Spleen (tissue), 11 donors: ENCODE results near the gene BCL7C. TPM values are rescaled to one million over a fixed set of nuclear protein-coding genes. Genes with fewer than 3 reads are reported as not detected.
A peak's percentile ranks its signal among the peaks of the same experiment; 100 is the strongest.

Source experiments
- DNase-seq: peaks from one replicate; pipeline ENCODE4 v3.0.0-alpha.2; 2020
- H3K27ac ChIP-seq, 8 donors: fragments of 200-600 bp; sonication (generic) in 7 of 8; 1 replicate in 4 of 8; 2 replicates in 4 of 8; pipeline versions ENCODE4 v1.5.0 to v1.8.0; 2016 to 2021; ENCODE audit warnings: inconsistent platforms in 4 of 8, mild to moderate bottlenecking in 4 of 8, moderate library complexity in 1 of 8
- H3K27me3 ChIP-seq, 7 donors: fragments of 200-600 bp; sonication (generic) in 6 of 7; replicated peaks in 1 of 7; 1 replicate in 4 of 7; 2 replicates in 3 of 7; pipeline versions ENCODE4 v1.5.0 to v1.8.0; 2016 to 2021; ENCODE audit warnings: inconsistent platforms in 3 of 7, mild to moderate bottlenecking in 1 of 7
- H3K36me3 ChIP-seq, 6 donors: fragments of 200-600 bp; sonication (generic) in 5 of 6; 1 replicate in 4 of 6; 2 replicates in 2 of 6; pipeline versions ENCODE4 v1.5.0 to v1.8.0; 2016 to 2021; ENCODE audit warnings: inconsistent platforms in 2 of 6
- H3K4me1 ChIP-seq, 6 donors: fragments of 200-600 bp; sonication (generic) in 5 of 6; 1 replicate in 3 of 6; 2 replicates in 3 of 6; pipeline versions ENCODE4 v1.5.0 to v1.8.0; 2016 to 2021; ENCODE audit warnings: inconsistent platforms in 3 of 6
- H3K4me3 ChIP-seq, 8 donors: fragments of 200-600 bp; sonication (generic) in 7 of 8; 1 replicate in 4 of 8; 2 replicates in 4 of 8; pipeline versions ENCODE4 v1.5.0 to v1.8.0; 2016 to 2021; ENCODE audit warnings: inconsistent platforms in 4 of 8, mild to moderate bottlenecking in 4 of 8, moderate library complexity in 2 of 8
- H3K9me3 ChIP-seq, 8 donors: fragments of 200-600 bp; sonication (generic) in 7 of 8; 1 replicate in 4 of 8; 2 replicates in 4 of 8; pipeline versions ENCODE4 v1.5.0 to v1.8.0; 2016 to 2021; ENCODE audit warnings: inconsistent platforms in 4 of 8
- POLR2A ChIP-seq, 3 donors: fragments of 450-650 bp; IDR thresholded peaks; one replicate each; pipeline ENCODE4 v1.5.1; 2017; ENCODE audit warnings: antibody characterized with exemption in 3 of 3, mild to moderate bottlenecking in 1 of 3
- POLR2AphosphoS5 ChIP-seq, 3 donors: sonication (generic); formaldehyde crosslinking; IDR thresholded peaks; one replicate each; pipeline ENCODE4 v1.5.1; 2017; ENCODE audit warnings: antibody characterized with exemption in 3 of 3
- WGBS, 5 donors: extraction: QIAGEN DNeasy Blood & Tissue Kit in 3 of 5; methylation state at CpG; one replicate each; pipeline versions ENCODE4 v1.1.5 to v1.1.7; 2013 to 2018; 5-methylcytosine and 5-hydroxymethylcytosine counted together
- intact Hi-C: fragments of 100-400 bp; cut with DNase I; formaldehyde crosslinking; loops from one replicate; pipeline ENCODE4 v1.15.0; 2023; ENCODE audit warnings: low total_unique reads
- polyA plus RNA-seq, 3 donors: library from polyadenylated mRNA; stranded (reverse); fragments of 200-250 nt; gene quantifications; one replicate each; pipeline ENCODE4 v1.2.1, GENCODE V29; 2013
- total RNA-seq, 7 donors: library from RNA; depleted of rRNA in 3 of 7; stranded (reverse); fragments of >200 nt in 3 of 7; fragmentation: NEBNext Ultra II Directional in 4 of 7; extraction: Animal tissue kit (Norgen Biotek cat#: 25700) in 4 of 7; gene quantifications; one replicate each; pipeline versions ENCODE4 v1.1.0 to v1.2.1, GENCODE V29; 2016 to 2021
- TF ChIP-seq, protein P1 (sequence below), 11 experiments: fragments of 200-600 bp in 7 of 11; fragments of 450-650 bp in 4 of 11; sonication (generic) in 4 of 11; IDR thresholded peaks in 8 of 11; conservative IDR thresholded peaks in 3 of 11; 1 replicate in 7 of 11; 2 replicates in 4 of 11; pipeline versions ENCODE4 v1.4.0 to v1.8.0; 2016 to 2021; ENCODE audit warnings: antibody characterized with exemption in 11 of 11, inconsistent platforms in 4 of 11, mild to moderate bottlenecking in 1 of 11
- donor health status: healthy with polysubstance abuse.
- donor health status: DM: no; HTN: no; CAD: no; lungs with moderate emphysema.
- donor health status: DM: no; HTN: no; CAD: no.
- donor health status: Bipolar disorder and iron deficiency.
- donor health status: healthy.
- donor health status: DM: no; HTN: no; CAD: no.
- donor health status: DM: yes; HTN: yes; CAD: no.

The BCL7C gene
- total and polyA plus RNA-seq, 10 donors = 15.5 to 38.7 (median 22.9) TPM

DNA sequence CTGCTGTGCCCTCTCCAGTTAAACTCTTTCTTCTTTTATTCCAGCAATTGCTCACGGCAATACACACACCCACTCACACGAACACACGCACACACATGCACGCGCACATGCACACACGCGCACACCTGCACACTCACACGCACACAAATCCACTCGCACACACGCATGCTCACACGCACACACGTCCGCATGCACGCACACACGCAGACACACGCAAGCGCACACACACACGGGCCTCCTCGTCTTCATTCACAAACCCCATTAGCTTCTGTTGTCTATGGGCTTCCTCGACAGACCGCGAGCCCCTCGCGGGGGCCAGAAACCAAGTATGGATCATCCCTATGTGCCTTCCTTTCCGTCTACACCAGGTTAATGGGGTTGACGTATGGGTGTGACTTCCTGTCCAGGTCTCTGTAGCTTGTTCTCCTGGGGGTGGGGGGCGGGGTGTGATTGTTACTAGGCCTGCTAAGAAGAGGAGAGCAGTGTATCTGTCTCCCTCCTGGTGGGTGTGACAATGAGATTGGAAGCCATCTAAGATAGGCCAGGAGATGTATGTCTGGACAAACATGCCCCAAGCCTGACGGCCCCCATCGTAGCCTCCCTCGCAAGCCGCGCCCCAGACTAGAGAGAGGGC is 1.9 kb upstream of the BCL7C start:
- no peak for TF ChIP-seq POLR2AphosphoS5 (IDR thresholded peaks at IDR 0.05)
- TF ChIP-seq, protein P1, sequence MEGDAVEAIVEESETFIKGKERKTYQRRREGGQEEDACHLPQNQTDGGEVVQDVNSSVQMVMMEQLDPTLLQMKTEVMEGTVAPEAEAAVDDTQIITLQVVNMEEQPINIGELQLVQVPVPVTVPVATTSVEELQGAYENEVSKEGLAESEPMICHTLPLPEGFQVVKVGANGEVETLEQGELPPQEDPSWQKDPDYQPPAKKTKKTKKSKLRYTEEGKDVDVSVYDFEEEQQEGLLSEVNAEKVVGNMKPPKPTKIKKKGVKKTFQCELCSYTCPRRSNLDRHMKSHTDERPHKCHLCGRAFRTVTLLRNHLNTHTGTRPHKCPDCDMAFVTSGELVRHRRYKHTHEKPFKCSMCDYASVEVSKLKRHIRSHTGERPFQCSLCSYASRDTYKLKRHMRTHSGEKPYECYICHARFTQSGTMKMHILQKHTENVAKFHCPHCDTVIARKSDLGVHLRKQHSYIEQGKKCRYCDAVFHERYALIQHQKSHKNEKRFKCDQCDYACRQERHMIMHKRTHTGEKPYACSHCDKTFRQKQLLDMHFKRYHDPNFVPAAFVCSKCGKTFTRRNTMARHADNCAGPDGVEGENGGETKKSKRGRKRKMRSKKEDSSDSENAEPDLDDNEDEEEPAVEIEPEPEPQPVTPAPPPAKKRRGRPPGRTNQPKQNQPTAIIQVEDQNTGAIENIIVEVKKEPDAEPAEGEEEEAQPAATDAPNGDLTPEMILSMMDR (IDR thresholded peaks at IDR 0.05 in 8 of 11, conservative IDR thresholded peaks at IDR 0.05 in 3 of 11) = no peak
- no peak for TF ChIP-seq POLR2A (IDR thresholded peaks at IDR 0.05)
- DNase-seq = peak; percentile 79
- Histone ChIP-seq H3K27ac (peak overlapping the region; percentile 75 to 95 (median 90)), H3K4me3 (peak overlapping the region in 4 of 8 donors; percentile 36 to 71 (median 47)), H3K27me3 (no peaks in the 10 kb centered on the region), H3K9me3 (no peaks in the 10 kb centered on the region), H3K36me3 (peaks cover 0 to 20% (median 2%) of the 10 kb centered on the region in 6 donors), H3K4me1 (peaks cover 18 to 64% (median 46%) of the 10 kb centered on the region in 6 donors)
- 77 to 81% (median 78%) methylated on average over 31 to 32 of the region's 32 CpGs for WGBS, 5 donors
- intact Hi-C loops = no loop called here

DNA sequence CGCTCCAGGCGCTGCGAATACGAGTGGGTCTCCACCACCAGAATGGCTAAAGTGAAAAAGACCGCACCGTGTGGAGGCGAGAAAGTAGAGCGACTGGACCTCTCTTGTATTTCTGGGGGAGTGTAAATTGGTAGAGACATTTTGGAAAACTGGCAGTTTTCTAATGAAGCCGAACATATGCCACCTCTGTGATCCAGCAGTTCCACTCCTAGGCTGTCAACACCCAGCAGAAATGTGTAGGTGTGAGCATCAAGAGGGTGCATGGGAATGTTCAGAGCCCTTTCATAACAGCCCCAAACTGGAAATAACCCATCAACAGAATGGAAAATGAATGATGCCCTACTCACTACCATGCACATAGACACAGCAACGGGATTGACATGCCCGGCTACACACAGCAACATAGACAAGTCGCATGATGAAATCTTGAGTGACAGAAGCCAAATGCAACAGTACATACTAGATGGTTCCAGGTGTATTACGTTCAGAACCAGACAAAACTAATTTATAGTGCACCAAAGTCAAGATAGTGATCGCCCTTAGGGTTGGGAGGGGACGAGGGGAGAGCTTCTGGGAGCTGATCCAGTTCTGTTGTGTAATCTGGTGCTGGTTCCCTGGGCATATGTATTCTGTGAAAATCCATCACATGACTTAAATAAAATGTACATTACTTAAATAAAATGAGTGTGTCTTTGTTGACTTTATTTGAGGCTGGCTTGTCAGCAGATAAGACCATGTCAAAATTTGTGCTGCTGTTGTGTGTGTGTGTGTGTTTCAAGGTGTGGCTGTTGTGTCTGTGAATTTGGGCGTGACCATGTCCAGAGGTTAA is 877 bp upstream of the BCL7C start:
- TF ChIP-seq POLR2AphosphoS5 (IDR thresholded peaks at IDR 0.05) (no peak), POLR2A (IDR thresholded peaks at IDR 0.05) (no peak)
- TF ChIP-seq, protein P1 (IDR thresholded peaks at IDR 0.05 in 8 of 11, conservative IDR thresholded peaks at IDR 0.05 in 3 of 11) = no peak
- Histone ChIP-seq H3K36me3 (peaks cover 0 to 30% (median 9%) of the 10 kb centered on the region in 6 donors), H3K9me3 (no peaks in the 10 kb centered on the region), H3K4me1 (peaks cover 18 to 60% (median 46%) of the 10 kb centered on the region in 6 donors), H3K4me3 (peak overlapping the region in 7 of 8 donors; percentile 13 to 85 (median 64)), H3K27ac (peak overlapping the region; percentile 81 to 95 (median 92)), H3K27me3 (no peaks in the 10 kb centered on the region)
- WGBS, 5 donors = 56 to 66% (median 61%) methylated on average over 16 of the region's 16 CpGs
- no peak for DNase-seq
- intact Hi-C loops = no loop called here

DNA sequence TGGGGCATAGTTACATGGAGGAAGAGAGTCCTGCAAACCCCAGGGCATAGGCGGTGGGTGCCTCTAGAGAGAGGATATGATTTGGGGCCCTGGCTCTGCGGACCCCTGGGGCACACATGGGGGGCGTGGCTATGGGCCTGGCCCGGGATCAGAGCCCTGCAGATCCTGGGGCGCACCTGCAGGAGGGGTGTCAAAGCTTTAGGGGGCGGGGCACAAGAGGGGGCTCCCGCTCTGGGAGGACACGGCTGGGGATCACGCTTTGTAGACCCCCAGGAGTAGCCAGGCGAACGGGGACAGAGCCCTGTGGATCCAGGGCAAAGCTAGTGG is 497 bp downstream of the BCL7C start:
- H3K27ac ChIP-seq = peak overlapping the region; percentile 81 to 95 (median 92)
- peak overlapping the region; percentile 48 to 85 (median 64) for H3K4me3 ChIP-seq
- H3K36me3 ChIP-seq = peaks cover 0 to 43% (median 22%) of the 10 kb centered on the region in 6 donors
- no peak for TF ChIP-seq POLR2A (IDR thresholded peaks at IDR 0.05)
- TF ChIP-seq, protein P1 (IDR thresholded peaks at IDR 0.05 in 8 of 11, conservative IDR thresholded peaks at IDR 0.05 in 3 of 11) = no peak
- TF ChIP-seq POLR2AphosphoS5 (IDR thresholded peaks at IDR 0.05) = no peak
- H3K9me3 ChIP-seq = no peaks in the 10 kb centered on the region
- H3K27me3 ChIP-seq = no peaks in the 10 kb centered on the region
- intact Hi-C loops = no loop called here
- 0 to 4% (median 2%) methylated on average over 9 to 11 of the region's 11 CpGs for WGBS, 5 donors
- peak; percentile 88 for DNase-seq
- H3K4me1 ChIP-seq = peaks cover 18 to 65% (median 46%) of the 10 kb centered on the region in 6 donors
